ENCODE measurements around the gene C12orf60.
"Not testable (repeated sequence)": the region's sequence is repeated elsewhere in the genome, so short reads cannot be mapped to it uniquely, and the experiment has no call there.

C12orf60 gene

DNA sequence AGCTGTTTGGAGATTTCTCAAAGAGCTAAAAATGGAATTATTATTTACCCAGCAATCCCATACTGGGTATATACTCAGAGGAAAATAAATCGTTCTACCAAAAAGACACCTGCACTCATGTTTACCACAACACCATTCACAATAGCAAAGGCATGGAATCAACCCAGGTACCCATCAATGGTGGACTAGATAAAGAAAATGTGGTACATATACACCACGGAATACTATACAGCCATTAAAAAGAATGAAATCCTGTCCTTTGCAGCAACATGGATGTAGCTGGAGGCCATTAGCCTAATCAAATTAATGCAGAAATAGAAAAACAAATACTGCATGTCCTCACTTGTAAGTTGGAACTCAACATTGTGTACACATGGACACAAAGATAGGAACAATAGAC lies 38.1 kb upstream of the C12orf60 start:
- Histone ChIP-seq H2AFZ (ENCODE audit: low read depth, low read length) (no peak overlapping the region), H3K27ac (ENCODE audit: low read length) (no peak overlapping the region), H3K36me3 (ENCODE audit: insufficient read depth, low read length) (peaks cover 13% of the 10 kb centered on the region), H3K4me3 (ENCODE audit: low read depth in 1 of 2, low read length in 2 of 2) (no peak overlapping the region), H4K20me1 (ENCODE audit: insufficient read depth, low read length) (no peaks in the 10 kb centered on the region), H3K79me2 (ENCODE audit: insufficient read depth, low read length) (peaks cover 20% of the 10 kb centered on the region), H3K9ac (ENCODE audit: low read depth, low read length) (no peak overlapping the region), H3K9me3 (ENCODE audit: insufficient read depth, low read length, severe bottlenecking) (no peaks in the 10 kb centered on the region), H3K4me2 (ENCODE audit: insufficient read depth, low read length) (no peak overlapping the region), H3K27me3 (ENCODE audit: insufficient read depth, low read length, poor library complexity) (no peaks in the 10 kb centered on the region), H3K4me1 (ENCODE audit: insufficient read depth, low read length) (peaks cover 30% of the 10 kb centered on the region)
- no peak for ATAC-seq (ENCODE audit: insufficient read depth, low read depth)
- no peak for TF ChIP-seq EZH2 (IDR thresholded peaks at IDR 0.05; ENCODE audit: borderline replicate concordance, low read depth, low read length, severe bottlenecking)
- TF ChIP-seq, protein P1, sequence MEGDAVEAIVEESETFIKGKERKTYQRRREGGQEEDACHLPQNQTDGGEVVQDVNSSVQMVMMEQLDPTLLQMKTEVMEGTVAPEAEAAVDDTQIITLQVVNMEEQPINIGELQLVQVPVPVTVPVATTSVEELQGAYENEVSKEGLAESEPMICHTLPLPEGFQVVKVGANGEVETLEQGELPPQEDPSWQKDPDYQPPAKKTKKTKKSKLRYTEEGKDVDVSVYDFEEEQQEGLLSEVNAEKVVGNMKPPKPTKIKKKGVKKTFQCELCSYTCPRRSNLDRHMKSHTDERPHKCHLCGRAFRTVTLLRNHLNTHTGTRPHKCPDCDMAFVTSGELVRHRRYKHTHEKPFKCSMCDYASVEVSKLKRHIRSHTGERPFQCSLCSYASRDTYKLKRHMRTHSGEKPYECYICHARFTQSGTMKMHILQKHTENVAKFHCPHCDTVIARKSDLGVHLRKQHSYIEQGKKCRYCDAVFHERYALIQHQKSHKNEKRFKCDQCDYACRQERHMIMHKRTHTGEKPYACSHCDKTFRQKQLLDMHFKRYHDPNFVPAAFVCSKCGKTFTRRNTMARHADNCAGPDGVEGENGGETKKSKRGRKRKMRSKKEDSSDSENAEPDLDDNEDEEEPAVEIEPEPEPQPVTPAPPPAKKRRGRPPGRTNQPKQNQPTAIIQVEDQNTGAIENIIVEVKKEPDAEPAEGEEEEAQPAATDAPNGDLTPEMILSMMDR (IDR thresholded peaks at IDR 0.05; ENCODE audit: borderline replicate concordance, extremely low read depth, low read length, poor library complexity, severe bottlenecking): no peak
- DNase-seq: no peak

DNA sequence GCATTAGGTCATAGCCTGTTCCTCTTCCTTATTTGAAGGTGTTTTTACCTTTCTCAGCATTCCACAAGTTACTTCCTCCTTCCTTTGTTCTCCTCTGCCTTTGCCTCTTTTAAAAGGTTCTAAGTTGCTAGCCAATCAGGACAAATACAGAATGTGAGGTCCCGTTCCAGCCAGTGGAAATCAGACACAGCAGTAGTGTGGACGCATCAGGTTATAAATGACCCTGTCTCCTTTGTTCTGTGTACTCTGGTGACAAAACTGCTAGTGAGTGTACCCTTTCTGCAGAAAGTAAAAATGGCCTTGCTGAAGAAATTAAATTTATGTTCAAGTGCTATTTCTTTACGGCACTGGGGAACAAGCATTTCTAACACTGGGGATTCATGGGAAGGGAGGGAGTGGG lies 37.5 kb upstream of the C12orf60 start:
- not testable (repeated sequence) for H3K4me3 ChIP-seq (ENCODE audit: low read depth in 1 of 2, low read length in 2 of 2); ATAC-seq (ENCODE audit: insufficient read depth, low read depth); H2AFZ ChIP-seq (ENCODE audit: low read depth, low read length); H3K9ac ChIP-seq (ENCODE audit: low read depth, low read length); H3K27me3 ChIP-seq (ENCODE audit: insufficient read depth, low read length, poor library complexity); H4K20me1 ChIP-seq (ENCODE audit: insufficient read depth, low read length); H3K9me3 ChIP-seq (ENCODE audit: insufficient read depth, low read length, severe bottlenecking); H3K4me2 ChIP-seq (ENCODE audit: insufficient read depth, low read length); H3K27ac ChIP-seq (ENCODE audit: low read length); DNase-seq
- peaks cover 25% of the 10 kb centered on the region for H3K79me2 ChIP-seq (ENCODE audit: insufficient read depth, low read length)
- H3K4me1 ChIP-seq (ENCODE audit: insufficient read depth, low read length): peaks cover 30% of the 10 kb centered on the region
- H3K36me3 ChIP-seq (ENCODE audit: insufficient read depth, low read length): peaks cover 13% of the 10 kb centered on the region

DNA sequence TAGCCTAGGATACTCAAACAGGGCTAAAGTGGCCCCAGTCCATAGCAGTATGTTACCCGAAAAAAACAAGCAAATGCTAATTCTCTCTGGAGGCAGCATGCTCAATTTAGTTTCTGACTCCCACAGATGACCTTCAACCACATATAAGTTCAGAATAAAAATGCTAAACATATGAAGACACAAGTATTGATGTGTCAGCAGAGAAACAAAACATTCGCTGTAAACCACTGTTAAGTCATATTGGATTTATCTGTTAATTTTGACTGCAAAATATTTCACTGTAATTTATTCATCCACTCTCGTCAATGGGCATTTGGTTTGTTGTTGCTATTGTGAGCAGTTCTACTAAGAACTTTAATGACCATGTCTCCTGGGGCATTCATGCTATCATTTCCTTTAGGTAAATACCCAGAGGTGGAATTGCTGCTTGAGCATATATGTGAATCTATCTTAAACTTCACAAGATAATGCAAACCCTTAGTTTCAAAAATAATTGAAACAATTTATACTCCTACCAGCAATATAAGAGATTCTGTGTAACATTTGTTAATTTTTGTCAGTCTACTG lies 36.7 kb upstream of the C12orf60 start:
- H3K4me2 ChIP-seq (ENCODE audit: insufficient read depth, low read length): no peak overlapping the region
- no peak overlapping the region for H3K4me3 ChIP-seq (ENCODE audit: low read depth in 1 of 2, low read length in 2 of 2)
- H3K9me3 ChIP-seq (ENCODE audit: insufficient read depth, low read length, severe bottlenecking): no peaks in the 10 kb centered on the region
- no peak for ATAC-seq (ENCODE audit: insufficient read depth, low read depth)
- H4K20me1 ChIP-seq (ENCODE audit: insufficient read depth, low read length): no peaks in the 10 kb centered on the region
- H3K4me1 ChIP-seq (ENCODE audit: insufficient read depth, low read length): peaks cover 32% of the 10 kb centered on the region
- H2AFZ ChIP-seq (ENCODE audit: low read depth, low read length): no peak overlapping the region
- H3K27me3 ChIP-seq (ENCODE audit: insufficient read depth, low read length, poor library complexity): no peaks in the 10 kb centered on the region
- TF ChIP-seq, protein P1 (IDR thresholded peaks at IDR 0.05; ENCODE audit: borderline replicate concordance, extremely low read depth, low read length, poor library complexity, severe bottlenecking): no peak
- TF ChIP-seq EZH2 (IDR thresholded peaks at IDR 0.05; ENCODE audit: borderline replicate concordance, low read depth, low read length, severe bottlenecking): no peak
- no peak for DNase-seq
- no peak overlapping the region for H3K9ac ChIP-seq (ENCODE audit: low read depth, low read length)
- no peak overlapping the region for H3K27ac ChIP-seq (ENCODE audit: low read length)
- H3K79me2 ChIP-seq (ENCODE audit: insufficient read depth, low read length): peaks cover 25% of the 10 kb centered on the region
- peaks cover 13% of the 10 kb centered on the region for H3K36me3 ChIP-seq (ENCODE audit: insufficient read depth, low read length)

DNA sequence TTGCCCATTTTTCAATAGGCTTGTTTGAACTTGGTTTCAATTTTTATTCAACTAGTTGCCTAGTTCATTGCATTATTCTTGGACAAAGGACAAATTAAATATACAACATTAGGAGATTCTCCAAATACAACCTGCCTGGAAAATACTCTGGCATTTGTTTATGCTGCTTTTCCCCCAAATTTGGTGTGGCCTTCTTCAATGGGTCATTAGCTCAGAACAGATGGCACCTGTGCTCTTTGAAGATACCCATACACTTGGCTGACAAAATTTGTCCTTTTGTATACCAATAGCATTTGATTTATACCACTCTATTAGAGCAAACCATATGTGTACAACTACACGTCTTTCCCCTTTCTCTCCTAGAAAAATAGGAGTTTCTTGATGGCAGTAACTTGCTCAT lies 35.9 kb upstream of the C12orf60 start:
- H3K4me2 ChIP-seq (ENCODE audit: insufficient read depth, low read length): peak overlapping the region; percentile 69; the same call in 1 of the 2 replicates
- DNase-seq (no peak), ATAC-seq (ENCODE audit: insufficient read depth, low read depth) (no peak)
- no peak overlapping the region for H3K4me3 ChIP-seq (ENCODE audit: low read depth in 1 of 2, low read length in 2 of 2)
- no peak overlapping the region for H2AFZ ChIP-seq (ENCODE audit: low read depth, low read length)
- H3K27me3 ChIP-seq (ENCODE audit: insufficient read depth, low read length, poor library complexity): no peaks in the 10 kb centered on the region
- H3K9me3 ChIP-seq (ENCODE audit: insufficient read depth, low read length, severe bottlenecking): no peaks in the 10 kb centered on the region
- H3K4me1 ChIP-seq (ENCODE audit: insufficient read depth, low read length): peaks cover 38% of the 10 kb centered on the region
- H3K36me3 ChIP-seq (ENCODE audit: insufficient read depth, low read length): peaks cover 13% of the 10 kb centered on the region; the same call in 1 of the 2 replicates
- H3K27ac ChIP-seq (ENCODE audit: low read length): no peak overlapping the region
- H3K79me2 ChIP-seq (ENCODE audit: insufficient read depth, low read length): peaks cover 25% of the 10 kb centered on the region
- H3K9ac ChIP-seq (ENCODE audit: low read depth, low read length): no peak overlapping the region
- no peak for TF ChIP-seq EZH2 (IDR thresholded peaks at IDR 0.05; ENCODE audit: borderline replicate concordance, low read depth, low read length, severe bottlenecking)
- TF ChIP-seq, protein P1 (IDR thresholded peaks at IDR 0.05; ENCODE audit: borderline replicate concordance, extremely low read depth, low read length, poor library complexity, severe bottlenecking): no peak
- H4K20me1 ChIP-seq (ENCODE audit: insufficient read depth, low read length): no peaks in the 10 kb centered on the region
